IMR-90 (cell line): ENCODE measurements around the gene CELSR1.

Source experiments
- CEBPB ChIP-seq: IDR thresholded peaks from 2 replicates; pipeline ENCODE4 v1.6.1; 2012; ENCODE audit warnings: low read depth, low read length, improper control_type of control experiment
- POLR2A ChIP-seq: IDR thresholded peaks from 2 replicates; pipeline ENCODE4 v1.6.1; 2012; ENCODE audit warnings: mild to moderate bottlenecking, low read depth, low read length
- SMC3 ChIP-seq: fragments of 150-350 bp; IDR thresholded peaks from 2 replicates; pipeline ENCODE4 v1.6.1; 2016; ENCODE audit warnings: low read depth, mild to moderate bottlenecking, antibody characterized with exemption, low read length, moderate library complexity
- TF ChIP-seq, protein P1 (sequence below): conservative IDR thresholded peaks from 2 replicates; pipeline ENCODE4 v1.5.1; 2012; ENCODE audit warnings: mild to moderate bottlenecking, low read depth, low read length, improper control_type of control experiment

DNA sequence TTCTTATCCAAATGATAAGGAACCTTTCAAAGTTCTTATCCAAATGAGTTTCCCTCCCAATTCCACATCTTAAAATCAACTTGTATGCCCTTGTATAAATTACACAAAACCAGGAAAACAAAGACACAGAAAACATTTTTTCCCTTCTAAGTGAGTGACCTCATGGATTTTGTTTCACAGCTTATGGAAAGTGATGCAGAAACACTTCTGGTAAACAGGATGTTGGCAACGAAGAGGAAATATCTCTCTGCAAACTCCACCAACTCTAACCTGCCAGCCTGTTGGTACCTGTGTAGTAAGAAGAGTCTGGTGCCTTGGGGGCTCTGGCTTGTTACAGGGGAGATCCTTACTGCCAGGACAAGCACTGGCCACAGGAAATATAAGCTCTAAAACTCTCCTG, 57.0 kb downstream of the CELSR1 start:
- TF ChIP-seq POLR2A, result no peak
- TF ChIP-seq, protein P1, sequence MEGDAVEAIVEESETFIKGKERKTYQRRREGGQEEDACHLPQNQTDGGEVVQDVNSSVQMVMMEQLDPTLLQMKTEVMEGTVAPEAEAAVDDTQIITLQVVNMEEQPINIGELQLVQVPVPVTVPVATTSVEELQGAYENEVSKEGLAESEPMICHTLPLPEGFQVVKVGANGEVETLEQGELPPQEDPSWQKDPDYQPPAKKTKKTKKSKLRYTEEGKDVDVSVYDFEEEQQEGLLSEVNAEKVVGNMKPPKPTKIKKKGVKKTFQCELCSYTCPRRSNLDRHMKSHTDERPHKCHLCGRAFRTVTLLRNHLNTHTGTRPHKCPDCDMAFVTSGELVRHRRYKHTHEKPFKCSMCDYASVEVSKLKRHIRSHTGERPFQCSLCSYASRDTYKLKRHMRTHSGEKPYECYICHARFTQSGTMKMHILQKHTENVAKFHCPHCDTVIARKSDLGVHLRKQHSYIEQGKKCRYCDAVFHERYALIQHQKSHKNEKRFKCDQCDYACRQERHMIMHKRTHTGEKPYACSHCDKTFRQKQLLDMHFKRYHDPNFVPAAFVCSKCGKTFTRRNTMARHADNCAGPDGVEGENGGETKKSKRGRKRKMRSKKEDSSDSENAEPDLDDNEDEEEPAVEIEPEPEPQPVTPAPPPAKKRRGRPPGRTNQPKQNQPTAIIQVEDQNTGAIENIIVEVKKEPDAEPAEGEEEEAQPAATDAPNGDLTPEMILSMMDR, result no peak
- TF ChIP-seq CEBPB, result no peak
- TF ChIP-seq SMC3, result no peak
